Naive thymus-derived CD4-positive, alpha-beta T cell (primary cell): ENCODE measurements around the gene ZNF683. TPM values are rescaled to one million over a fixed set of nuclear protein-coding genes. Genes with fewer than 3 reads are reported as not detected.
"Not testable (repeated sequence)": the region's sequence is repeated elsewhere in the genome, so short reads cannot be mapped to it uniquely, and the experiment has no call there.

Experiments used
- ATAC-seq: fragments of 150-1000 bp; cut with Tn5 transposase; 2 replicates; pipeline ENCODE4 v1.10.0; 2021; ENCODE audit warnings: mild to moderate bottlenecking, moderate library complexity
- CTCF ChIA-PET: fragments of 350-600 bp; sonication (Branson Sonifier 250); formaldehyde crosslinking; loops from one replicate; lab custom pipeline; 2021; ENCODE audit warnings: antibody characterized with exemption; lab: Charles Lee
- POLR2A ChIA-PET: fragments of 350-600 bp; sonication (Branson Sonifier 250); formaldehyde crosslinking; loops from one replicate; lab custom pipeline; 2021; ENCODE audit warnings: antibody characterized with exemption, inconsistent platforms; lab: Charles Lee
- DNase-seq, 9 donors: peaks; one replicate each; pipeline versions ENCODE4 v3.0.0 to v3.0.0-alpha.2; 2020 to 2022; ENCODE audit warnings: mixed read lengths in 1 of 9
- H3K27ac ChIP-seq: one replicate; pipeline ENCODE4 v1.7.0; 2013; ENCODE audit warnings: mild to moderate bottlenecking, low read depth, low read length, moderate library complexity
- H3K27me3 ChIP-seq, 2 donors: one replicate each; pipeline ENCODE4 v1.7.0; 2013; ENCODE audit warnings: low read length in 2 of 2, mild to moderate bottlenecking in 2 of 2, moderate library complexity in 2 of 2; ENCODE audit not compliant: control insufficient read depth in 2 of 2, insufficient read depth in 2 of 2
- H3K36me3 ChIP-seq, 3 experiments: 1 replicate in 2 of 3; 2 replicates in 1 of 3; pipeline ENCODE4 v1.7.0; 2013; ENCODE audit warnings: low read length in 3 of 3, mild to moderate bottlenecking in 3 of 3, moderate library complexity in 1 of 3; ENCODE audit not compliant: insufficient read depth in 3 of 3, control insufficient read depth in 2 of 3
- H3K4me1 ChIP-seq, 2 donors: one replicate each; pipeline ENCODE4 v1.7.0; 2013; ENCODE audit warnings: low read length in 2 of 2, mild to moderate bottlenecking in 2 of 2, moderate library complexity in 1 of 2; ENCODE audit not compliant: control insufficient read depth in 2 of 2, insufficient read depth in 2 of 2
- H3K4me3 ChIP-seq: 2 replicates; pipeline ENCODE4 v1.7.0; 2013; ENCODE audit warnings: mild to moderate bottlenecking, low read length
- H3K9me3 ChIP-seq, 3 experiments: 1 replicate in 2 of 3; 2 replicates in 1 of 3; pipeline ENCODE4 v1.7.0; 2013; ENCODE audit warnings: low read length in 3 of 3; ENCODE audit not compliant: control insufficient read depth in 2 of 3
- H3K27ac Mint-ChIP-seq, 9 donors: one replicate each; pipeline ENCODE4 v1.8.0; 2020 to 2022; ENCODE audit warnings: mixed read lengths in 9 of 9, mild to moderate bottlenecking in 8 of 9, moderate library complexity in 5 of 9, inconsistent platforms in 2 of 9
- H3K27me3 Mint-ChIP-seq, 5 donors: one replicate each; pipeline ENCODE4 v1.8.0; 2021 to 2022; ENCODE audit warnings: mixed read lengths in 5 of 5, mild to moderate bottlenecking in 1 of 5
- H3K36me3 Mint-ChIP-seq, 5 donors: one replicate each; pipeline ENCODE4 v1.8.0; 2020 to 2022; ENCODE audit warnings: mixed read lengths in 5 of 5, mild to moderate bottlenecking in 3 of 5, inconsistent platforms in 1 of 5
- H3K4me1 Mint-ChIP-seq, 7 donors: one replicate each; pipeline ENCODE4 v1.8.0; 2020 to 2022; ENCODE audit warnings: mixed read lengths in 7 of 7, mild to moderate bottlenecking in 3 of 7, inconsistent platforms in 1 of 7
- H3K4me3 Mint-ChIP-seq, 10 donors: one replicate each; pipeline ENCODE4 v1.8.0; 2020 to 2022; ENCODE audit warnings: mild to moderate bottlenecking in 10 of 10, mixed read lengths in 10 of 10, moderate library complexity in 6 of 10, inconsistent platforms in 2 of 10
- H3K9me3 Mint-ChIP-seq, 11 donors: one replicate each; pipeline ENCODE4 v1.8.0; 2020 to 2022; ENCODE audit warnings: mixed read lengths in 11 of 11, mild to moderate bottlenecking in 4 of 11, inconsistent platforms in 1 of 11, moderate library complexity in 1 of 11
- intact Hi-C, 2 donors: fragments of 100-400 bp; cut with micrococcal nuclease; formaldehyde crosslinking; loops; one replicate each; pipeline ENCODE4 v1.15.1; 2023
- polyA plus RNA-seq, 2 donors: library from polyadenylated mRNA; unstranded; fragments of 300-500 nt; fragmentation: Illumina TruSeq; gene quantifications; one replicate each; pipeline ENCODE4 v1.2.3, GENCODE V29; 2021
- total RNA-seq, 6 experiments: library from RNA in 5 of 6; stranded (reverse) in 5 of 6; gene quantifications; 1 replicate in 5 of 6; 2 replicates in 1 of 6; pipeline ENCODE4 v1.2.3 and lab custom pipeline; 2021 to 2026

The ZNF683 gene
- total and polyA plus RNA-seq, 7 experiments from 2014 or later, result 0.22 to 6.3 (median 0.51) TPM; not detected in 4

GRCh38 chr1:26378879-26379251 is 6.3 kb upstream of the ZNF683 start:
- intact Hi-C loops, result loop anchor here (1.0 to 5.0 kb wide), 12 partner anchors 12 to 267 kb away; partner anchors contain the start of genes CD52 (in 1 of the 2), CEP85 (in 1 of the 2), DHDDS (in 1 of the 2) and HMGN2 (in 1 of the 2)
- Mint-ChIP-seq H3K4me1 (peaks cover 51 to 68% (median 64%) of the 10 kb centered on the region in 7 donors), H3K9me3 (peaks cover 0 to 2% (median 0%) of the 10 kb centered on the region in 11 donors), H3K36me3 (peaks cover 0 to 14% (median 0%) of the 10 kb centered on the region in 5 donors), H3K27ac (peak overlapping the region; percentile 48 to 93 (median 92)), H3K4me3 (peak overlapping the region; percentile 64 to 85 (median 74)), H3K27me3 (no peaks in the 10 kb centered on the region)
- ATAC-seq (no peak), DNase-seq (no peak)
- H3K9me3 ChIP-seq, result no peaks in the 10 kb centered on the region
- H3K27ac ChIP-seq, result peak overlapping the region; percentile 56
- H3K36me3 ChIP-seq, result no peaks in the 10 kb centered on the region
- H3K27me3 ChIP-seq, result no peaks in the 10 kb centered on the region
- POLR2A ChIA-PET, result interaction anchor here (0.6 to 3.3 kb wide), 15 partner anchors 9 to 99 kb away, joined by 3 to 24 read pairs (median 6); partner anchors contain the start of genes CD52 and SH3BGRL3
- H3K4me1 ChIP-seq, result peaks cover 56 to 59% of the 10 kb centered on the region in 2 donors
- CTCF ChIA-PET, result interaction anchor here (0.9 to 2.6 kb wide), 13 partner anchors 9 to 105 kb away, joined by 3 to 25 read pairs (median 5); no protein-coding TSS in a partner anchor
- peak overlapping the region; percentile 5 for H3K4me3 ChIP-seq

- ChIA-PET CTCF (interaction anchor here (0.6 to 2.6 kb wide), 20 partner anchors 8 to 104 kb away, joined by 3 to 25 read pairs (median 5); partner anchors contain the start of genes CD52 and SH3BGRL3), POLR2A (interaction anchor here (0.7 to 3.3 kb wide), 20 partner anchors 8 to 1731 kb away, joined by 3 to 24 read pairs (median 6); partner anchors contain the start of genes CD52 and SH3BGRL3)
- peak overlapping the region; percentile 48 to 93 (median 92) for H3K27ac Mint-ChIP-seq
- peak overlapping the region; percentile 56 for H3K27ac ChIP-seq
- peaks cover 0 to 2% (median 0%) of the 10 kb centered on the region in 11 donors for H3K9me3 Mint-ChIP-seq
- DNase-seq (peak; percentile 47 to 77 (median 70)), ATAC-seq (peak; percentile 98)
- peaks cover 57 to 64% of the 10 kb centered on the region in 2 donors for H3K4me1 ChIP-seq
- H3K4me3 ChIP-seq, result peak overlapping the region; percentile 35
- intact Hi-C loops, result loop anchor here (1.0 to 5.0 kb wide), 12 partner anchors 13 to 266 kb away; partner anchors contain the start of genes CD52 (in 1 of the 2), CEP85 (in 1 of the 2), DHDDS (in 1 of the 2) and HMGN2 (in 1 of the 2)
- peaks cover 0 to 14% (median 0%) of the 10 kb centered on the region in 5 donors for H3K36me3 Mint-ChIP-seq
- H3K9me3 ChIP-seq, result no peaks in the 10 kb centered on the region
- H3K4me1 Mint-ChIP-seq, result peaks cover 57 to 74% (median 70%) of the 10 kb centered on the region in 7 donors
- no peaks in the 10 kb centered on the region for H3K27me3 Mint-ChIP-seq
- H3K4me3 Mint-ChIP-seq, result peak overlapping the region; percentile 64 to 85 (median 74)
- H3K27me3 ChIP-seq, result no peaks in the 10 kb centered on the region
- H3K36me3 ChIP-seq, result no peaks in the 10 kb centered on the region
Observed at GRCh38 chr1:26378088-26378878, 5.7 kb upstream of the ZNF683 start.

GRCh38 chr1:26376050-26376449 is 3.5 kb upstream of the ZNF683 start:
- CTCF ChIA-PET, result interaction anchor here (0.6 to 2.6 kb wide), 4 partner anchors 12 to 499 kb away, joined by 3 to 25 read pairs (median 10); no protein-coding TSS in a partner anchor
- intact Hi-C loops, result loop anchor here (5.0 kb wide), 5 partner anchors 39 to 264 kb away; partner anchors contain the start of genes CD52 (in 1 of the 2), HMGN2 (in 1 of the 2) and PDIK1L (in 1 of the 2)
- Histone ChIP-seq H3K4me3 (no peak overlapping the region), H3K36me3 (no peaks in the 10 kb centered on the region), H3K9me3 (no peaks in the 10 kb centered on the region), H3K27ac (no peak overlapping the region), H3K4me1 (peaks cover 80 to 83% of the 10 kb centered on the region in 2 donors), H3K27me3 (no peaks in the 10 kb centered on the region)
- Mint-ChIP-seq H3K4me3 (peak overlapping the region in 4 of 10 donors; percentile 43 to 75 (median 54)), H3K4me1 (peaks cover 72 to 93% (median 87%) of the 10 kb centered on the region in 7 donors), H3K36me3 (peaks cover 0 to 19% (median 0%) of the 10 kb centered on the region in 5 donors), H3K9me3 (peaks cover 0 to 4% (median 0%) of the 10 kb centered on the region in 11 donors), H3K27ac (peak overlapping the region in 3 of 9 donors; percentile 74 to 93 (median 89)), H3K27me3 (no peaks in the 10 kb centered on the region)
- ATAC-seq (no peak), DNase-seq (no peak)
- POLR2A ChIA-PET, result interaction anchor here (1.1 kb wide), 1 partner anchor 95 kb away, joined by 4 read pairs; no protein-coding TSS in a partner anchor

- Mint-ChIP-seq H3K9me3 (peaks cover 0 to 8% (median 1%) of the 10 kb centered on the region in 11 donors), H3K4me3 (peak overlapping the region; percentile 1 to 80 (median 64)), H3K27ac (peak overlapping the region; percentile 37 to 93 (median 84)), H3K36me3 (peaks cover 0 to 22% (median 0%) of the 10 kb centered on the region in 5 donors), H3K4me1 (peaks cover 81 to 96% (median 90%) of the 10 kb centered on the region in 7 donors), H3K27me3 (no peaks in the 10 kb centered on the region)
- POLR2A ChIA-PET, result interaction anchor here (0.5 to 4.2 kb wide), 9 partner anchors 10 to 249 kb away, joined by 3 to 25 read pairs (median 4); partner anchors contain the start of gene SH3BGRL3
- no peaks in the 10 kb centered on the region for H3K9me3 ChIP-seq
- intact Hi-C loops, result loop anchor here (5.0 kb wide), 5 partner anchors 38 to 263 kb away; partner anchors contain the start of genes CD52 (in 1 of the 2), HMGN2 (in 1 of the 2) and PDIK1L (in 1 of the 2)
- H3K4me1 ChIP-seq, result peaks cover 89 to 90% of the 10 kb centered on the region in 2 donors
- H3K27me3 ChIP-seq, result no peaks in the 10 kb centered on the region
- H3K27ac ChIP-seq, result peak overlapping the region; percentile 14
- ATAC-seq (no peak), DNase-seq (no peak)
- CTCF ChIA-PET, result interaction anchor here (0.7 to 2.6 kb wide), 8 partner anchors 11 to 53 kb away, joined by 4 to 14 read pairs (median 7); no protein-coding TSS in a partner anchor
- no peaks in the 10 kb centered on the region for H3K36me3 ChIP-seq
- peak overlapping the region; percentile 13 for H3K4me3 ChIP-seq
Observed at GRCh38 chr1:26375081-26375480, 2.5 kb upstream of the ZNF683 start.

DNA sequence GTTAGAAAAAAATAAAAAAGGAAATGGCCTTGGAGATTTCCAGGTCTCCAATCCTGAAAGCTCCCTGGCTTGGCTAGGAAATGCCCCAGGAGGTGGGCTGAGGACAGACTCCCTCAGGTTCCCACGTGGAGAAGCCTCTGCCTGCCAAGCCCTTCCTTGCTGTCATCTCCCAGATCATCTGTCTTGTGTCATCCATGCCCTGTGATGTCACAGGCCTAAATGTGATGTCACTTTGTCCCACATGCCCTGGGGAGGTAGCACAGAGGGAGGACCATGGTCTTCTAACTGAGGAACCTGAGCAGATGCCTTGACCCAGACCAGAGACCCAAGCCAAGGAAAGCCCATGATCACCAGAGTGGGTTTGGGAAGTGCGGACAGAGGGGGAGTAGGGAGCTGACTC is 1.8 kb upstream of the ZNF683 start:
- H3K27me3 ChIP-seq, H3K27me3 Mint-ChIP-seq, H3K9me3 ChIP-seq, H3K4me3 ChIP-seq, ATAC-seq, H3K9me3 Mint-ChIP-seq, intact Hi-C loops, H3K36me3 ChIP-seq, DNase-seq: not testable (repeated sequence)
- peaks cover 0 to 23% (median 0%) of the 10 kb centered on the region in 5 donors for H3K36me3 Mint-ChIP-seq
- H3K4me3 Mint-ChIP-seq, result peak overlapping the region in 9 of 10 donors; percentile 14 to 80 (median 62)
- peak overlapping the region; percentile 39 for H3K27ac ChIP-seq
- H3K4me1 Mint-ChIP-seq, result peaks cover 81 to 97% (median 89%) of the 10 kb centered on the region in 7 donors
- peaks cover 88% of the 10 kb centered on the region in 2 donors for H3K4me1 ChIP-seq
- ChIA-PET CTCF (interaction anchor here (0.7 to 2.6 kb wide), 9 partner anchors 10 to 111 kb away, joined by 3 to 21 read pairs (median 9); no protein-coding TSS in a partner anchor), POLR2A (interaction anchor here (0.7 to 4.2 kb wide), 10 partner anchors 11 to 249 kb away, joined by 3 to 25 read pairs (median 4); partner anchors contain the start of gene SH3BGRL3)
- H3K27ac Mint-ChIP-seq, result peak overlapping the region in 7 of 9 donors; percentile 68 to 93 (median 86)
